HT-29 (cell line): ENCODE data around the gene IRF4. TPM values are rescaled to one million over a fixed set of nuclear protein-coding genes. Genes with fewer than 3 reads are reported as not detected.

ENCODE experiments used
- total RNA-seq: library from RNA; depleted of rRNA; stranded (reverse); fragments of >200 nt; shearing (Covaris generic); gene quantifications from 2 replicates; pipeline ENCODE4 v1.2.3, GENCODE V29; 2014; rRNA removed

Gene IRF4
- total RNA-seq, 1 experiment from 2014 or later, result not detected

Other genes with a start within 250 kb of the IRF4 start
- gene DUSP22, start 99.3 kb upstream of the IRF4 start, total RNA-seq, result 14.4 and 19.3 TPM in 2 replicates